Prostate gland (tissue), 2 donors: ENCODE measurements around the gene FOXC2.

Source experiments
- POLR2A ChIP-seq: fragments of 450-650 bp; IDR thresholded peaks from one replicate; pipeline ENCODE4 v1.6.1; 2016; ENCODE audit warnings: antibody characterized with exemption, mild to moderate bottlenecking
- TF ChIP-seq, protein P1 (sequence below), 4 experiments: fragments of 200-600 bp in 2 of 4; fragments of 450-650 bp in 2 of 4; sonication (generic) in 2 of 4; IDR thresholded peaks; 1 replicate in 3 of 4; 2 replicates in 1 of 4; pipeline ENCODE4 v1.5.1; 2016 to 2019; ENCODE audit warnings: antibody characterized with exemption in 4 of 4, mild to moderate bottlenecking in 2 of 4, moderate library complexity in 2 of 4

DNA sequence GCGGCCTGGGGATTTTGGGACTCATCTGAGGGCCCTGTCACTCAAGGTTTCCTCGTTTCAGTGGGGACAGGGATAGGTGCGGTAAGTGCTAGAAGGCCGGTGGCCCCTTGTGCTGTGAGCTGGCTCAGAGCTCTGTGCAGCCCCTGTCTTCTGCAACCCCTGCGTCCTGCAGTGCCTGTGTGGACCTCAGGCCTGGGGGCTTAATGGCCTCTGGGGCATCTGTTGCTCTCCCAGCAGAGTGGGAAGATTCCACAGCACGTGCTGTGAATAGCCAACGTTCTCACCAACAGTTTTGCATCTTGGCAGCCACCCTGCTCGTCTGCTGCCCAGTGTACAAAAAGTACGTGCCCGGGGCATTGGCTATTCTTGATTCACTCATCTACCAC lies 4.9 kb downstream of the FOXC2 start:
- TF ChIP-seq POLR2A: no peak
- TF ChIP-seq, protein P1, sequence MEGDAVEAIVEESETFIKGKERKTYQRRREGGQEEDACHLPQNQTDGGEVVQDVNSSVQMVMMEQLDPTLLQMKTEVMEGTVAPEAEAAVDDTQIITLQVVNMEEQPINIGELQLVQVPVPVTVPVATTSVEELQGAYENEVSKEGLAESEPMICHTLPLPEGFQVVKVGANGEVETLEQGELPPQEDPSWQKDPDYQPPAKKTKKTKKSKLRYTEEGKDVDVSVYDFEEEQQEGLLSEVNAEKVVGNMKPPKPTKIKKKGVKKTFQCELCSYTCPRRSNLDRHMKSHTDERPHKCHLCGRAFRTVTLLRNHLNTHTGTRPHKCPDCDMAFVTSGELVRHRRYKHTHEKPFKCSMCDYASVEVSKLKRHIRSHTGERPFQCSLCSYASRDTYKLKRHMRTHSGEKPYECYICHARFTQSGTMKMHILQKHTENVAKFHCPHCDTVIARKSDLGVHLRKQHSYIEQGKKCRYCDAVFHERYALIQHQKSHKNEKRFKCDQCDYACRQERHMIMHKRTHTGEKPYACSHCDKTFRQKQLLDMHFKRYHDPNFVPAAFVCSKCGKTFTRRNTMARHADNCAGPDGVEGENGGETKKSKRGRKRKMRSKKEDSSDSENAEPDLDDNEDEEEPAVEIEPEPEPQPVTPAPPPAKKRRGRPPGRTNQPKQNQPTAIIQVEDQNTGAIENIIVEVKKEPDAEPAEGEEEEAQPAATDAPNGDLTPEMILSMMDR (IDR thresholded peaks at IDR 0.05): no peak
